ENCODE measurements around the gene SHF. TPM values are rescaled to one million over a fixed set of nuclear protein-coding genes. Genes with fewer than 3 reads are reported as not detected.

Gene SHF
- total and polyA plus RNA-seq, 8 donors = 5.5 to 44.9 (median 37.3) TPM

GRCh38 chr15:45130291-45131000 is 57.3 kb downstream of the SHF start:
- intact Hi-C loops (cut with DNase I) = no loop called here
- DNase-seq (peak in 1 of 4 donors; percentile 32), ATAC-seq (peak; percentile 2)
- Histone ChIP-seq H3K27me3 (peaks cover 28 to 81% of the 10 kb centered on the region in 2 donors), H3K27ac (peak overlapping the region; percentile 50 to 76), H3K9me3 (no peaks in the 10 kb centered on the region), H3K36me3 (no peaks in the 10 kb centered on the region), H3K4me3 (peak overlapping the region; percentile 27 to 46), H3K4me1 (peaks cover 0 to 21% of the 10 kb centered on the region in 2 donors)
- no peak for TF ChIP-seq CTCF (IDR thresholded peaks at IDR 0.05)

GRCh38 chr15:45129651-45130129 is 58.1 kb downstream of the SHF start, which contains the start of the genes DUOX1 and DUOXA1:
DUOX1 (plus strand) TSS chr15:45129994; CDS start chr15:45131967, 1,973 bp downstream.
DUOXA1 (minus strand) TSS chr15:45129879; CDS start chr15:45123014, 6,865 bp downstream.
- DNase-seq = peak in 3 of 4 donors; percentile 29 to 94 (median 75)
- peaks cover 25 to 81% of the 10 kb centered on the region in 2 donors for H3K27me3 ChIP-seq
- no peaks in the 10 kb centered on the region for H3K9me3 ChIP-seq
- H3K4me3 ChIP-seq = peak within 1 kb of the TSS; percentile 27 to 46
- H3K36me3 ChIP-seq = no peaks in the 10 kb centered on the region
- ATAC-seq = peak; percentile 87
- intact Hi-C loops (cut with DNase I) = no loop called here
- H3K27ac ChIP-seq = peak within 1 kb of the TSS; percentile 50 to 76
- H3K4me1 ChIP-seq = peaks cover 0 to 14% of the 10 kb centered on the region in 2 donors
- no peak for TF ChIP-seq CTCF (IDR thresholded peaks at IDR 0.05)

DNA sequence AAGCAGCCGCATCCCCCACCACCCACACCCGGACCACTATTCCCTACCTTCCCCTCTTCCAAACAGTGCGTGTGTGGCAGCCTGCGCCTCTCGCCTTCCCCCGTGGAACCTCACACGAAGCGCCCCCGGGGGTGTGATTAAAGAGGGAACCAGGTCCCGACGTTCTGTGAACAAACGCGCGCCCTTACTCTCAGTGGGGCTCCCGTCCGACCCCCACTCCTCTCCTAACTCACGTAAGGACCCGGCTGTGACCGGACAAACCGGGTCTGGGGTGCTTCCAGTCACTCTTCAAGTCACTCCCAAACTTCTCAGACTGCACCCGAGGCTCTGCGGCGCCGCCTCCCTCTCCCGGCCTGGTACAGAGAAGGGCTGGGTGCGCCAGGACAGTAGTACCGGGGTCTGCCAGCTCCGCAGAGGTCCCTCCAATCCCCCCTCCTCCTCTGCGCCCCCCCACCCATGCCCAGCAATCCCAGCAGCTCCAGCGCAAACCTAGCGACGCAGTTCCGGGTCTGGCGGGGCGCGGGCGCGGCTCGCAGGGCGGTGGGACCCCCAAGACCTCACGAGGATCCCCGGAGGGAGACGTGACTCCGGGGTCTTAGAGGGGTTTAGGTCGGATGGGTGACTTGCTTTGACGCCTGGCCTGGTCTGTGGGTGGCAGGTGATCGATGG is 58.7 kb downstream of the SHF start:
- H3K4me3 ChIP-seq = peak overlapping the region; percentile 27 to 46
- H3K4me1 ChIP-seq = peaks cover 0 to 8% of the 10 kb centered on the region in 2 donors
- DNase-seq (peak in 2 of 4 donors; percentile 21 to 31), ATAC-seq (peak; percentile 36)
- intact Hi-C loops (cut with DNase I) = no loop called here
- no peak for TF ChIP-seq CTCF (IDR thresholded peaks at IDR 0.05)
- H3K27me3 ChIP-seq = peaks cover 24 to 79% of the 10 kb centered on the region in 2 donors
- peak overlapping the region; percentile 19 to 50 for H3K27ac ChIP-seq
- no peaks in the 10 kb centered on the region for H3K36me3 ChIP-seq
- H3K9me3 ChIP-seq = no peaks in the 10 kb centered on the region

GRCh38 chr15:45126535-45127158 is 61.1 kb downstream of the SHF start:
- H3K36me3 ChIP-seq = no peaks in the 10 kb centered on the region
- H3K27me3 ChIP-seq = peaks cover 21 to 75% of the 10 kb centered on the region in 2 donors

More at GRCh38 chr15:45126535-45127158, 61.1 kb downstream of the SHF start:
- intact Hi-C loops (cut with DNase I) = no loop called here
- no peaks in the 10 kb centered on the region for H3K9me3 ChIP-seq
- DNase-seq (peak in 1 of 4 donors; percentile 31), ATAC-seq (no peak)
- no peak overlapping the region for H3K27ac ChIP-seq
- peaks cover 0 to 12% of the 10 kb centered on the region in 2 donors for H3K4me1 ChIP-seq
- TF ChIP-seq CTCF (IDR thresholded peaks at IDR 0.05) = peak; percentile 51 to 62
- H3K4me3 ChIP-seq = no peak overlapping the region

Data from left lung (tissue), 10 donors.